SKM-1 treated with dmso at 0.1 percent for 144 hours (cell line): Measurements from ENCODE around the gene TCF4.
A peak's percentile ranks its signal among the peaks of the same experiment; 100 is the strongest.

ENCODE experiments used
- DNase-seq: peaks from one replicate; lab custom pipeline; 2025; ENCODE audit not compliant: unreplicated experiment; lab: John Stamatoyannopoulos, UW

TCF4 gene

DNA sequence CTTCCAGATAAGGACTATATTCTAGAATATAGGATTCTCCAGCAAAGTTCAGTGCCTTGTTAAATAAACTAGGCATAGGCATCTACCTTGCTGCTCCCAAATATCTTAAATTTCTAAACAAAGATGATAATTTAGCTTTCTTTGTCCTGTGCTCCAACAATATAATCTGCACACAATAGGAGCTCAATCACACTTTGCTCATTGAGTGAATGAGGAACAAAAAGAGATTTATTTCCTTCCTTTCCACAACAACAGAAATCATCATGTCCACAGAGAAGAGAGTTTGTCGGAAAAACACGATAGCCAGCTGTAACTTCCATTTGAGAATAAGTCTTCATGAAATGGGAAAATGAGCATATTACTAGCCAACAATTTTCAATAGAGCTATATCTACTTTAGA is 256.7 kb downstream of the TCF4 start:
- DNase-seq = no peak

DNA sequence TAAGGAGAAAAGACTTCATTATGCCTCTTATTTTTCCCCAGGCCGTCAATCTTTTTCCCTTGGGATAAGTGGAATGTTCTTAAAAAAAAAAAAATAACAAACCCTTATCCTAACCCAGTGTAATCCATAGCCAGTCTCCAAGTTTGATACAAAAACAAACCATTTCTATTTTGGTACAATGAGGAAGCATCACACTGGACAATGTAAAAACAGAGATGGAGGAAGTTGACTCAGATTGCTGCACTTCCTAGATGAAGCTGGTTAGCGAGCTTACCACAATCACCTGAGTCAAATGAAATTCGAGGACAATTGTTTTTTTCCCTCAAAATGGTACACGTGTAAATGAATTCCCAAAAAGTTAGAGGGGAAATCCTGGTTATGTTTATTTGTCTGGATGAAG is 259.7 kb downstream of the TCF4 start:
- DNase-seq = peak; percentile 58

DNA sequence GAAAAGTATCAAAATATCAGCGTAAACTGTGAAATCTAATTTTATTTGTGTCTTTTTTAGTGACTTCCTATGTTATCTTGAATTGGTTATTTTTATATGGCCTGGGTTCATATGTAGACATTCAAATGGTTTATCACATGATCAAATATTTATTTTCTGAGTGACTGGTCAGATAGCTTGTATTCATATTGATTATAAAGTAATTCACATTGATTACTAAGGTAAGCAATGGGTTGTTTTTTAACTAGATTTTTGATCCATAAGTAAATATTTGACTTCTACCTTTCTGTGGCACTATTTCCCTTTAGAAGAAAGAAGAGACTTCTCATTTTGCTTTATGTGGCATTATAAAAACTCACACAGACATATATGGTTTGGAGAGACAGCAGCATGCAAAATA is 260.5 kb downstream of the TCF4 start:
- DNase-seq = no peak

DNA sequence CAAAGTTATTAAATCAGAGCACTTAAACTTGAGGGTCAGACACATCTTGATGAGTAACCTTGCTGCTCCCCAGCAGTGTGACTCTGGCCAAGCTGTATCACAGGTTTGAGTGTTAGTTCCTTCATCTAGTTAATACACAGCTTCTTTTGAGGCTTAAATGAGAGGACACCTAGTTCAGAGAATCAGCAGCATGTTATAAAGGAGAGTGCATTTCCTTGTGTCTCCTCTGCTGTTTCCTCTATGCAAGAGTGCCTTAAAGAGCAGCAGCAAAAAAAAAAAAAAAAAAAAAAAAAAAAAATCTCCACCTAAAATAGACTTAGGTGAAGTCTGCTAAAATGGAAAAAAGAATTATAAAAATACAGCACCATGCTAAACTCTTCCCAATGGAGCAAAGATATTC is 261.9 kb downstream of the TCF4 start:
- no peak for DNase-seq

DNA sequence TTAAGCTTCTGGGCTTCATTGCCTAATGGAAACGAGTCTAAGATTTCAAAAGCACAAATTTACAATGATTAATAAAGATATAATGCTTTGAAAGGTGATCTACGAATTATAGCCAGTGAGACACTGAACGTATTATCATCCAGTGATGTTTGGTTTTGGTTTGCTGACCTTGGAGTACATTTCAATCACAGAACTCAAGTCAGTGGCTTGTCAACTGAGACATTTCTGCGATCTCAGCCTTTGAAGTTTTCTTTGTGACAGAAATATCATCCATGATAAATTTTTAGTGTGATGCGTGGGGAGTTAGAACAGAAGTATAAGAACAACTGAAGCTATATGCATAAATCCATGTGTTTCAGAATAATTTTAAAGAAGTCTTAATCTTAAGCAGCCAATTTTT is 263.8 kb downstream of the TCF4 start:
- no peak for DNase-seq

DNA sequence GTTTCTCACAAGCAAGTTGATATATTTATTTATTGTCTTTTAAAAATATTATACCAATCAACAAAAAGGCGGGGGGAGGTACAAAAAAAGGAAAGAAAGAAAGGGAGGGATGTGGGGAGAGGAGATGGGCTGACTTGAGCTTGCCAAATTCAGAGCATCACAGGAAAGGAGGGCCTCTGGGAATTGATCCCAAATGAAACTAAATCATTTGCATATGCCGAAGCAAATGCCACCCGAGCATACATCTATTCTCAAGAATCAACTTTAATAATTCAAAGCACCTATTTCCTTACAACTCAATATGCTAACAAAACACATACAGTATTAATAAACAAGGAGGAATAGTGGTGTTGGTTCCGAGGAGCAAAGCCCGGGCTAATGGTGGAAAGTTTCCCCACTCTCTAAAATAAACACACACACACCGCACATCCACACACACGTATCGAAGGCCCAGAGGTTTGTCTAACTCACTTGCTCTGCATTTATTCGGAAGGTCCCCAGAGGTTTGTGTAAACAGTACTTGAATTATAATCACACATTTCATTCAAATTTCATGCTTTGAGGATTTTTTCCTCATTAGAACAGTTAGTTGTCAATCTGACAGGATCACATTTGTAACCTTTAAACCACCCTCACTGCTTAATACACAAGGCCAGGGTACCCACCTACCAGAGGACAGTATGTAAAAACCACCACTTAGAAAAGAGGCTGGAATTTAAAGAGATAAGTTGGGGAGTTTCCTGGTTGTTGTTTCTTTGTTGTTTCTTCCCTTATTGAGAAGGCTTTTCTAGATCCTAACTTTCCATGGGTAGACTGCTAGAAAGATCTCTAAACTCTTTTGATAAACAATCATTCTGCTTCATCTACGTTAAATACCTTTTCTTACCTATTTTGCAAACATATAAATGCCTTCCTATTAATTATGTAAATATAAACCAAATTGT is 264.7 kb downstream of the TCF4 start:
- DNase-seq = no peak

DNA sequence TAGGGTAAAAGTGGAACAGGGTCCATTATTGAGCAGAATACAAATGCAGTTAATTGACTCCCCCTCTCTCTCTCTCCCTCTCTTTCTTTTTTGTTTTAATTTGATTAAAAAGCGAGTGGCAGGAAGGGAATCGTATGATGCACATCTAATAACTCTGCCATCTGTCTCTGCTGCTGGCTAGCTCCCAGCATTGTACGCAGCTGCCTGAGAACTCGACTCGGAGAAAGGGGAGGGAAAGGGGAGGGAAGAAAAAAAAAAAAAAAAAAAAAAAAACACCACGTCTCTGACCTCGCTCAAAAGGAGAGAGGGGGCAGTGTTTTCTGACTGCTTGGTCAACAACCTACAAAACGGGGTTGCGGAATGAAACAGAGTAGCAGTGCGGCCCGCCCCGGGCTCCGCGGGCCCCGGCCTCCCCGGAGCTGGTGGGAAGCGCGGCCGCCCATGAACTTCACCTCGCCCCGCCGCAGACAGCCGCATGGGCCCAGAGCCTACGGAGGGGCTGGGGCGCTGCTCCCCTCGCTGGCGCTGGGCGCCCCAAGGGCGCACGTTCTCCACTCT is 265.7 kb downstream of the TCF4 start:
- no peak for DNase-seq

DNA sequence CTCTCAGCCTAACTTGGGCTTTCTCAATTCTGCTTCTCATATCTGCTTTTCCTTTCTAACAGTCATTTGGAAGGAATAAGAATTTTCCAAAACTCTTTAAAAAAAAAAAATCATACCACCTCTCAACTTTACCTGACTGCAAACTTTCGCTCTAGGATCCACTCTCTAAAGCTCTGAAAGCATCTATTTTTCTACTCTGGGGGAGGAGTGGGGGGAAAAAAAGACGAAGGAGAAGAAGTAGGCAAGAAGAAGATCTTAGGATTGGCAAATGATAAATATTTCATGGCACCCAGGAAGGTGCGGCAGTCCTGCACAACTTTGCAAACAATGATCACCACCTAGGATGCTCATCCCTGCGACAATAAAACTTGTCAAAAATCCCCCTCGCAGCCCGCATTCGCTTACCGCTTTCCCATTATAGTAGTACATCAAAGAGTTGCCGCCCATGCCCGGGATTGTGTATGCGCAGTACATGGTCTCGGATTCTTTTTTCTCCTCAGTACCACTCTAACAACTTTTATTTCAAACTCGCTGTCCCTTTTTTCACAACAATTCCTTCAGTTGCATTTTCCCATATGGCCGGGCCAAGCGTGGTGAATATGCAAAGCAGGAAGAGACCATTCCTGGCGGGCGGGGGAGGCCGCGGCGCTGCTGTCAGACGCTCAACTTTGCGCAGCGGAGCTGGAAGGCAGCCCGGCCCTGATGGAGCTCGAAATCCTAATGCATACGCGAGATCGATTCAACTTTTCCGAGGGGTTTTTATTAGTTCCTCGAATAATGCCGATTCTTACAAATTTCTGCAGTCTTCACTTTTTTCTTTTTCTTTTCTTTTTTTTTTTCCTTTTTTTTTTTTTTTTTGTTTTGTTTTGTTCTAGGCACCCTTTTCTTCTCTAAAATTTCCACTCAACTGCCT is 266.5 kb downstream of the TCF4 start:
- peak; percentile 29 for DNase-seq

DNA sequence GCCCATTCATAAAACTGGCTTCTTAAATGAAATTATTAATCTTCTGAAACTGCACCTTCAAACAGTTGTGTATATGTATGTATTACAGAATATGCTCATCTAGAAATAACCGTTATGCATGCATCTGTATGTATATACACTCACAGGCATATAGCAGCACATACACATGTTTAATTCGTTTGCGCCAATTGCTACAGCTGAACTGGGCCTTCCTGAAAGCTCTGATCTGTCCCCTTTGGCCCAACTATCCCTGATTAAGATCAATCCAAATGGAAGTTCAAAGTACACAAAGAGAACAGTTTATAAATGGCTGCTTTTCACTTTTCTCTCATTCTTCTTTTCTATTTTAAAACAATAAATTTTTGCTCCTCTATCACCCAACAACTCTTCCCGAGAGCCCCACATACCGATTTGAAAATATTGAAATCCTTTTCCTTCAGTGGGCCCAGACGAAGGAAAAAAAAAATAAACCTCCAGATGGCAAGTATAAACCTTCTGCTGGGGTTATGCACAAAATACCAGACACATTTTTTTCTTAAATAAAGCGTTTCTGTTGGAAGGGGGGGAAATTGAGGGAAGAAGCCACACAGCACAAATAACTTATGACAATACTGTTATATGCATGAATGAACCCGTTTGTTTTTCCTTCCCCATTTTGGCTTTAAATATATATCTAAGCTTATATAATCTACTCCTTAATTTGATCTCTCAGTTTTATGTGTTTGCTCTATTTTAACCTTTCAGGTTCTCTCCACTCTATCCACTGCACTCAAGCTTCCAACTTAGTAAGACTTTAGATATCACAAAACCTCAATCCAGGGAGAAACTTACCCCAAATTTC is 267.3 kb downstream of the TCF4 start:
- DNase-seq = no peak

DNA sequence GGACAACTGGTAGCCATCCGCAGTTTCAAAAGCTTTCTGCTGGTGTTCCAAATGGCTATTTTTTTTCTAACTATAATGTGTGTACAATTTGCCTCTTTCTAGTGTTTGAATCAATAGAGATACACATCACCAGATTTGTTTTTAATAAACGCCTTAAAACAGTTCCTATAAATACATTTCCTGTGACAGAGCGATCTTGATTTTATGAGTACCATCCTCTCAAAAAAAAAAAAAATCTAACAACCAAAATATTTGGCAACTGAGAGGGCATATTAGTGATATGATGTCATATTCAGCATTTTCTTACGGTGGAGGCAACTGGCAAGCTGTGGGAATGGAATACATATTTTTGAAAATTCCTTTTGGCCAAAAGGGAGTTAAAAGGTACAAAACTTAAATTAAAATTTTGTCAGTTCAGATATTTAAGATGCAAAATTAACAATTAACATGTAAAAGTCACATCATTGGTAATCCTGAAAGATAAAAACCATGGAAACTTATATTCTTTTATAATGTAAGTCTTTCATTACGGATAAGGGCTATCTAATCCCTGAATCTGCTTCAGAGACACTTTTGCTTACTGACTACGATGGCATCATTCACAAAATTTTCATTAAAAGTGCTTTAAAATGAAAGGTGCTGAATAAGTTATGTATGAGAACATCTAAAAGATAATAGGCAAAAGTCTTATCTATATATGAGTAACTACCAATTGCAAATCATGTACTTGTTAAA is 268.4 kb downstream of the TCF4 start:
- DNase-seq = no peak

DNA sequence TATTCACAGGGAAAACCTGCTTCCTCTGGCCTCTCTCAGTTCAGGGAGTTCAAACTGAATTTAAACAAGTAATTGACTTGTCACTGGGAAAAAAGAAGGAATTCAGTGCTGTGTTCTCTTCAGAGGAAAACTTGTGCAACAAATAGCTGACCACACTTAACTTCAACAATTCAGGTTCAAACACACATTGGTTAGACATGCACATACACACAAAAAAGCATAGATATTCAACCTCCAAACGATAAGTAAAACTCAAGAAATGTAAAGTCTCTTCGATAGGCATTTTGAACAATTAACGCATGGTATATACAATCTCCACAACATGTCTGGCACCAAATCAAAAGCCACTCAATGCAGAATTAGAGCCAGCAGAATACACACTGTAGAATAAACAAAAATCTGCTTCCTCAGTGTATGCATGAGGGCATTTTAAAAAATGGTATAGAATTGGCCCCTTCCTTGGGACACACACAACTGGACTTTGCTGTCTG is 269.0 kb downstream of the TCF4 start:
- DNase-seq = no peak

DNA sequence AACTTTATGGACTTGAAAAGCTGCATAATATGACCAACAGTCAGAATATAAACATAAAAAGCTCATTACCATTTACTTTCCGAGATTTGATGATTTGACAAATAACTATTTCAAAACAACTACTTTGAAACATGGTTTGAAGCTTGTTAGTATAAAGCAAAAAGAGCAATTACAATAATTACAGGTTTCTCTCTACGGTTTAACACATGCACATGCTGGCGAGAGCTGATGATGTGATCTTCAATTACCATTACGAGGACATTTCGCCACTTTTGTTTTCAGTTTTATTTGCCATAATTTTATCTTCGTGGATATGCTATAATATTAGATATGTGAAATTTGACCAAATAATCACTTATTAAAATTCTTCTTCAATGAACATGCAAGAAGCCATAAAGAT is 270.1 kb downstream of the TCF4 start:
- DNase-seq = no peak

DNA sequence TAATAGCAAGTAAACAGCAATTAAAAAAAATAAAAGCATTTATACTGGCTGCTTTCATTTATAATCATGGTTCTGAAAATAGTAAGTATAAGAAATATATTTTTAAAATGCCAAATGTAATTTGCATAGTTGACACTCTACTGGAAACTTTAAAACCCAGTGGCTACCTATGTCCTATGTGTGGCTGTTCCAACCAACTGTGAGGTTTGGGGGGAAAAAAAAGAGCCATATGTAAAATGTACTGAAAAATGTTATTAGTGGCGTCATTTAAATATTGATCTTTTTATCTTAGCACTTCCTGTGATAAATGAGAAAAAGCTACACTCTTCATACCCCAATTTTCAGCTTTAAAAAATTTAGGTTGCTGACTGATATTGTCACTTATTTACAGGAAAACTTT is 270.7 kb downstream of the TCF4 start:
- DNase-seq = no peak

DNA sequence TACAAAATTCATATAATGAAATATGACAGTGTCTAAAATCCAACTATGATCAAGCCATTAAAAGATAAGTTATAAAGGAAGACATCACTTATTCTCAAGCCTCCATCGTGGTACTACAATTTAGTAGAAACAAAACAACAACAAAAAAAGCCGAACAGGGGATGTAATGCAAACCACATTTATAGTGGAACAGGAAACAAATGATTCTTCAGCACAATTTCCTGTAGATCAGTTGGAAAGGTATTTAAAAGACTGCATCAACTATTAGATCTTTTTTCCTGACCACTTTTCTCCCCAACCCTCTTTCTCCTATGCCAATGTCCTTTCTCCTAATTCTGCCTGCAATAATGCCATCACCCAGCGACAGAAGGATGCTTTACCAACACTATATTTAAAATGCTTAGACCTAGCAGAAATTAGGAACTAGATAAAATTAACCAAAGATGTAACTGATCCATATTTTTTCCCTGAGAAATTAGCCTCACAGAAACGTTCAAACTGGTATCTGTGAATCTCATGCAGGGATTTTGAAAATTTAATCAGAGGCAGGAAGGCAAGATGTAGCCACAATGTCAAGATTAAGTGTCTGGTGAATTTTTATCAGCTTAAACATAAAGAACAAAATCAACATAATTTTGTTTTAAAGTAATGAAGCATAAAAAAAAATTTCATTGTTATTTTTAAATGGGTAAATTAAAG is 271.4 kb downstream of the TCF4 start:
- no peak for DNase-seq

DNA sequence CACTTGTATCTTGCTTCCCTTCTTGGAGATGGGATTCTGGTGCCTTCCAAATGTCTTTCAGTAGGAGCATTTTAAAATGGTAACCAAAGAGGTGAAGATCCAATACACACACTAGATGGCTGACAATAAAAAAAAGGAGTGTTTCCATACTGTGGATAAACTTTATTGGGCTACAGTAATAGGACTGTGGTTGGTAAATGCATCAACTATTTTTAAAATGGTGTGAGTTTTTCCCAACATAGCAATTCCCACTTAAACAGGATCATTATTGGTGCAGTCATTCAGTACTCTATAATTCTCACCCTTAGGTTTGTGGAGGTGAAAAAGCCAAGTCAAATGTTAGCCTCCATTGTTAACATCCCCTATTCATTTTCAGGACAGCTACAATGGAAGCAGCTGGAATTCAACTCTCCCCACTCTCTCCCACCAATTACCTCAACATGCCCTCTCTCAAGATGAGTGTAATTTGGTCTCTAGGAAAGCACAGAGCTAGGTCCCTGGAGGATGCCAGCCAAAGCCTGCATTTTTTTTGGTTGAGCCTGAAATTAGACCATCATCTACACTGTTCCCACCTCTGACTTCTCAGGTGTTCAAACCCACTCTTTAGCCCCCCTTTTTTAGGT is 273.3 kb downstream of the TCF4 start:
- DNase-seq = no peak

DNA sequence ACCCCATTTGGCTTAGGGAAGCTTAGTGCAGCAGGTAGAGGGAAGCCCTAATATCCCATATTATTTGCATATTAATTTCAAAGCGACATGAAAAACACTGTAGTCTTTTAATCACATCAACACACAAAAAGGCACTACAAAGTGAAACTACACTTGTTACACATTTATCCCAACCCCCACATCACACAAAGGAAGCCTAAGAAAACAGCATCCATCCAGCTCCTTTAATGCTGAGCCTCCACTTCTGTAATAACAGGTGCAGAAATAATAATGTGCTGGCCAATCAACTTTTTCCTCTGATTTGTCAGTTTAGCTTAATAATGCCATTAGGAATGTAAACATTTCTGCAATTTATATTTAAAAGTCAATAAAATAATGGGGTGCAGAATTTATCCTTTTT is 274.0 kb downstream of the TCF4 start:
- no peak for DNase-seq

DNA sequence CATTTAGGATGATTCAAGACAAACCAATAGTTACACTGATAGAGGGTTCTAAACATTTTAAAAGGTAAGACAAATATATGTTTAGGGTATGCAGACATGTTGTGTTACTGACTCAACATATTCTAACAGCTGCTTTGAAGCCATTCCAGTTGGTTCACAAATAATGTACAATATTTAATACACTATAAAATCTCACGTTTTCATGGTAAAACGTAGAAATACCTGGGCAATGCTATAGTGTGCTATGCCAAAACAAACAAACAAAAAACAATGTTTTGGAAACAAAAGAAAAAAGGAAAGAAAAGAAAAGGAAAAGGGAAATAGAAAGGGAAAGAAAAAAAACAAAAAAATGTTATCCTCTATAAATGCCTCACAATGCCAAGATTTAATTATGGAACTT is 277.1 kb downstream of the TCF4 start:
- no peak for DNase-seq

DNA sequence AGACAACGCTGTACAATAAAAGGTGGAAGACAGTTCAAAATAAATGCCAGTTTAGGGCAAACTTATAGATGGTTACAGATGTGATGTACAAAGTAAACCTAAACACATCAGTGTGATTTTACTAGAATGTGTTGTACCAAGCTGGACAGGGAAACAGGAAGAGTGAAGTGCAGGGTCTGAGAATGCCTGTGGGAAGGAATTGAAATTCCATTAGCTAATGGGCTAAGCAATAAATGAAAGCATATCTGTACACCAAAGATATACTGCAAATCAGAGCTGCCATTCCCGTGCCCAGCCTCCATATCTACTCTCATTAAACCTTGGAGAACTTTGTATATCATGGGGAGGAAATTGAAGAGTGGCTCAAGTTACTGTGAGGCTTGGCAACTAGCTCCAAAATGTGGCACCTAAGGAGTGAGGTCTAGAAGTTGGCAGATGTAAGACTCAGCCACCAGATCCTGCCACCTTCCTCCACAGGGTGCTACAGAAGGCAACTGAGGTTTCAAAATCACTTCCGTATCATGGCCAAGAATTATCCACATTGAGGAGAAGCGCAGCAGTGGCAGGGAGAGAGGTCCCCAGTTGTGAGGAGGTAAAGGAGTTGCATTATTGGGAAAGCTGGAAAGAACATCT is 277.8 kb downstream of the TCF4 start:
- no peak for DNase-seq
